Fibroblast of peridontal ligament (primary cell): ENCODE results near the gene HTRA1.

Source experiments
- DNase-seq: peaks from one replicate; pipeline ENCODE4 v3.0.0-alpha.2; 2010; ENCODE audit errors: extremely low read depth

The HTRA1 gene

DNA sequence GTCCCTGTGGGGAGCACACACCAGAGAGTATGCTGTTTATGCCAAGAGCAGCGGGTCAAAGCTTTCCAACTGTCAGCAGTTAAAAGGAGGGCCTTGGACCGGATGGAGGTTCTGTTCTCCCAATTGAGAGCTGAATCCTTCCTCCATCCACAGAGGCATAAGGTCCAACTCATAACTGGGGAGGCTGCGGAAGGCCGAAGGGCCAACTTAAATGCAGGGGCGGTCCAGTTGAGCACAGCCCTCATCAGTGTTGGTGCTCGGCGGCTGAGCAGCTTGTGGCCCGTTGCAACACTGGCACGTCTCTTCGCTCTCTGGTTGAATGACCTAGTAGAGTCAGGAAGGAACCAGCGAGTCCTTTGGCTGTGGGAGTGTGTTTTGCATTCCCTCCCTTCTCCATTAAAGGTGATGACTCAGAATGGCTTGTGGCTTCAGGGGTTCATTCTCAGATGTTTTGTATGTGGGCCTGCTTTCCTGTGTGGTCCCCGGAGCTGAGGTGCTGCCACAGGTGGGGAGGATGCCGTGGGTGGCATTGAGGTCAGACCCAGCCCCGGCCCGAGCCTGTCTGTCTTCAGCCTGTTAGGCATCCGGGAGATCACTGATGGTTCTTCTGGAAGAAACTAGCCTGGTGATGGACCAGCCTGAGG is 54.4 kb downstream of the HTRA1 start:
- no peak for DNase-seq

DNA sequence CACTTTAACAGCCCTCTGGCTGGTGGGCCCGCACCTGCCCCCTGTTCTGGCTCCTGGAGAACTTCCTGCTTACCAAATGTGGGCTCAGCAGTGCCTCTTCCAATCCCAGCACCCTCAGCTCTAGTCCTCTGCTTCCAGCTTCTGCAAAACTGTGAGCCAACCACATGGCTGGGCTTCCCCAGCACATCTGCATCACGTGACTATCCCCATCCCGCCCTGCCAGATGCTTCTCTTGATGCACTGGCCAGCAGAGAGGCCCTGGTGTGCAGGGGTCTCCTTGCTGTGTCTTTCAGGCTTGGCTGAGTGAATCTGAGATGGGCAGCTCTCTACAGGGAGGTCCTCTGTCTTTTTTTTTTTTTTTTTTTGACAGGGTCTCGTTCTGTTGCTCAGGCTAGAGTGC is 55.4 kb downstream of the HTRA1 start:
- no peak for DNase-seq

DNA sequence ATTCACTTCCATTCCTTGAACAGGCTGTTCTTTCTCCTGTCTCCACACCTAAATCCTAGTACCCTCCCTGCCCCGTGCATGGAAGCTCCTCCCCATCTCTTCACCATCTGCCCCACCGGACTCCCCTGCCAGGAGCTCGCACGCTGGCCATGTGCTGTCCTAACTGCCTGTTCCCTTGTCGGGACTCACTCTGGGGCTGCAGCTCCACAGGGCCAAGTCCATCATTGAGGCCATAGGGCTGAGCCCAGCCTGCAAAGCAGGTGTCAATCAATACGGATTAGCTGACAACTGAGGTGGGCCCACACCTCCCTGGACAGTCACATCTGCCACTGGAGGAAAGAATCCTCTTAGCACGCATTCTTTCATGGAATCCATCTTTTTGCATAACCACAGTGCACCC is 57.8 kb downstream of the HTRA1 start:
- DNase-seq, result no peak

DNA sequence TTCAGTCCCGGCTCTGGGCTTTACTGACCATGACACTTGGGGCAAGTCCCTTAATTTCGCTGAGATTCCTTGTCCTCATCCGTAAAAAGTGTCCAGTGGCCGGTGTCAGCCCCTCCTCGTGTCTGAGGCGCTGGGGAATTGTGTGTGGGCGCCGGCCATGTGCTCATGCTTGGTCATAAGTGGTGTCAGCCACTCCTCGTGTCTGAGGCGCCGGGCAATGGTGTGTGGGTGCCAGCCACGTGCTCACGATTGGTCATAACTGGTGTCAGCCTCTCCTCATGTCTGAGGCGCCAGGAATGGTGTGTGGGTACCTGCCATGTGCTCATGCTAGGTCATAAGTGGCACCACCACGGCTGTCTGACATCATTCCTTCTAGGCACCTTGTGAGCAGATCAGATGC is 58.5 kb downstream of the HTRA1 start:
- DNase-seq, result no peak

DNA sequence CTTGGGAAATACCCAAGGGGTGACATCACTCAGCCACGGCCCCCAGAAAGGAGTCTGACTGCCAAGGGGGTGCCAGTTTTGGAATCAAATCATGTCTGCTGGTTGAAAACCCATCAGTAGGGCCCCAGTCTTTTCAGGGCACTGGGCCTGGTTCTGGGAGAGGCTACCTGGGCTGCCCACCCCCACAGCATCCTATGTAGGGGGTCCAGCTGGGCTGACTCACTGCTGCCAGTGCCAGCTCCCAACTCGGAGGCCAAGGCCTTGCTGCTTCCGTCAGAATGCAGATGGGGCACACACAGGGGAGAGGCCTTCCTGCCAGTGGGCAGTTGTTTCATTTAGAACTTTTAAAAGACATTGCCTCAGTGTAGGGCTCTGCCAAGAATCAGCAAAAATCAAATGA is 59.7 kb downstream of the HTRA1 start:
- no peak for DNase-seq

DNA sequence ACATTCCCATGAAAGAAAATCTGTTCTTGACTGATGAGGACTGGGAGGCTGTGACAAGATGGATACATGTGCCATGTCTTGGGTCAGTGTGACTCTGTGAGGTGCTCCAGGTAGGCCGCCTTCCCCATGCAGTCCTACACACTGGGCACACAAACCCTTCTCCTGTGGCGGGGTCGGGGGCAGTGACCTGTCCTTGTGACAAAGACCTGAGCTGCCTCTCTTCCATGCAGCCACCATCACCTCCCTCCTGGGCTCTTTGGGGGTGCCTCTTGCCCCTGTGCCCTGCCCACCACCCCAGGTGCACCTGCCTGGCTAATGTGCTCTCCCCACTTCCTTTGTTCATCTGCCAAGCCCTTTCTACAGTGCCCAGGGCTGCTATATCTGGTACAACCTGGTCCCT is 63.5 kb downstream of the HTRA1 start:
- no peak for DNase-seq

DNA sequence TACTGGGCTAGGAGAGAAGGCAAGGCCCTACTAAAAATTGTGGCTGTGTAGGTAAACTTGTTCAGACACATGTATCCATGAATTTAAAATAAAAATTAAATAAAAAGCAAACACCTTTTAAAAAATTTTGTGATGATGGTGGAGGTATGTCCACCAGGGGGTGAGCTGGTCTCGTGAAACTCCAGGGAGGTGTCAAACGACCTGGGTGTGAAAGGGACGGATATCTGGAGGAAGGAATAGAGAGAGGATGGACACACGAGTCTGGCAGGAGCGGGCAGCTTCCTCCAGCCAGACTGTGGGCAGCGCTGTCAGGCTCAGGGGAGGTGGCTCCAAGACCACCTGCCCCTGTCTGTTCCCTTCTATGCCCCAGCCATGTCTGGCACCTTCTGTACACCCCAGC is 64.4 kb downstream of the HTRA1 start:
- DNase-seq, result no peak

DNA sequence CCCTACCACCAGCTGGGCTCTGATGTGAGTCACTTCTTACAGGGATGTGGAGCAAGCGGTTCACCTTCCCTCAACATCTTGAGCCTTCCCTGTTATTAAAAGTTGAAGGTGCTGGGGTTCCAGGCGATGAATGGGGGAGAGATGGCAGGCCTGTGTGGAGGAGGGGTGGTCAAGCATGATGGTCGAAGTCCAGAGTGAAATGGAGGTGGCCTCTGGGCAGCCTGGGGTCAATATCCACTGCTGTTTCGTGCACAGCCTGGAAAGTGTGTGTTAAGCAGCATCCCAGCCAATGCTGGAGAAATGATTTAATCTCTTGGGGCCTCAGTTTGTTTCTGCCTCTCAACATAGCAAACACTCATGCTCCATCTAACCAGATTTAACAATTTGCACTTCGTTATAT is 65.5 kb downstream of the HTRA1 start:
- no peak for DNase-seq

DNA sequence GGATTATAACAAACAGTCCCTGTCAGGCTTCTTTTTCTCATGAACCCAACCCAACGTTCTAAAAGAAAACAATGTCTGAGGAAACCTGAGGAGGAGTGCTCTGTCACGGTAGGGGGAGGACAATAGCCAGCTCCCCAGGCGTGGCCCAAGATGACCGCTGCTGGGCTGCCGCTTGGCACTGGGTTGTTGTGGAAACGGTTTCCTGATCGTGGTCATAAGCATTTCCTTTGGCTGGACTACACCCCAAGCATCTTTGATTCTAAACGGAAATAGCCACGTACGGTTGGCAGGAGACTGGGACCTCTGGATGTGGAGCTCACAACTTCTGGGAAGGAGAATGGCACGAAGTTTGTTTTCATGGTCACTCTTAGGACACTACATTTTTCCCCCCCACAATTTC is 68.8 kb downstream of the HTRA1 start:
- no peak for DNase-seq

DNA sequence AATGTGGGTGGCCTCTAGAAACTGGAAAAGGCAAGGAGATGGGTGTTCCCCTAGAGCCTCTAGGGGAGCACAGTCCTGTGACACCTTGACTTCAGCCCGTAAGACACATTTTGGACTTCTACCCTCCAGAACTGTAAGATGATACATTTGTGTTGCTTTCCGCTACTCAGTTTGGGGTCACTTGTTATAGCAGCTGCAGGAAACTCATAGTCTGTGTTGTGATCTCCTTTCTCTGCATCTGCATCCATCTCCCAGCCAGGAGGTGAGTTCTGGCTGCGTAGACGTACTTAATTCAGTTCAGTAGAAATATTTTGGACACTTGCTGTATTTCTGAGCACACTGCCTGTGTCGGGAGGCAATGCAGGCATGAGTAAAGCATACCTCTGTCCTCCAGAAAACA is 69.9 kb downstream of the HTRA1 start:
- DNase-seq, result no peak

DNA sequence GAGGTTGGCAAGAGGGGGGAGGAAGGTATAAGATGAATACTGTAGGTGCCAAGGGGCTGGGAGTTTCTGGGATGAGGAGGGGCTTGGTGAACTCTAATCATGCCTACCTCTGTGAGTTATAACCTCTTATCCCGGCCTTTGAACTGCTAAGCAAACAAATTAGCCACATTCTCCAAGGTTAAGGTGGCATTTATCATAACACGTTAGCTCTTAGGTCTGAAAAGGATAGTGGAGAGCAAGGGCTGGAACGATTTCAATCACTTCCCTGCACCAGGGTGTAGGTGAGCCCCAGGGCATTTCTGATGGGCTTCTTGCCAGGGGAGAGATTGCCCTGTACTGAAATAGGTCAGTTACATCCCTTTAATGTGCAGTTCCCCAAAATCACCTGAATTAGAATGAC is 70.6 kb downstream of the HTRA1 start:
- DNase-seq, result no peak

DNA sequence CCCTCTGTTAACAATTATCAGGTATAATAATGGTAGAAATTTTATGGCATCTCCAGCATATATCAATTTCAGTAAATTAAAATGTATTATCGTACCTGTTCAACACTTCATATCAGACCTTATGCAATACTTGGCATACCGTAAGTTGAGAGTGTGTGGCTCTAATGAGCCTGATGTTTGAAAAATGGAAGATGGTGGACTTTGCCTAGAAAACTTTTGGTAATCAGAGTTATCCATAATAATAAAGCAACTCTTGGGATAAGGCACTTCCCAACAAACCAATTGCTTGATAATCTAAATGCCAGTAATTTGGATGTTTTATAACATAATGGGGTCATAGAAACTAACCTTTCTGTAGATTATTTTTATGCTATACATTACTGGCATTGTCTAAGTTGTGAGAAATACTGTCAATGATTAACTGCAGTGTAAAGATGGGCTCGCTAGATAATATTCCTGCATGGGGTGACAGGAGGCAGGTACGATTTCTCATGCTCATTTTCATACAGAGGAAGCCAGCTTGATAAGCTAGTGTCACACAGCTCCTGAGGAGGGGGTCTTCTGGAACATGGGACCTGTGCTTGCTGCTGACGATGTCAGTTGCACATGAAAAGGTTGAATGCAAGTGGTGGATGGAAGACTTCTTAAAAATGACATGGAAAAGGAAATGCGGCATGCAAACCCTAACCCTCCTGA is 71.4 kb downstream of the HTRA1 start:
- no peak for DNase-seq

DNA sequence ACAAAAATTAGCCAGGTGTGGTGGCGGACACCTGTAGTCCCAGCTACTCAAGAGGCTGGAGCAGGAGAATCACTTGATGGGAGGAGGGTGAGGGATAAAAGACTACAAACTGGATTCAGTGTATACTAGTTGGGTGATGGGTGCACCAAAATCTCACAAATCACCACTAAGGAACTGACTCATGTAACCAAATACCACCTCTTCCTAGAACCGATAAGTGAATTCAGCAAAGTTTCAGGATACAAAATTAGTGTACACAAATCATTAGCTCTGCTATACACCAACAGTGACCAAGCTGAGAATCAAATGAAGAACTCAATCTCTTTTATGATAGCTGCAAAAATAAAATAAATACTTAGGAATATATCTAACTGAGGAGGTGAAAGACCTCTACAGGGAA is 76.2 kb downstream of the HTRA1 start:
- no peak for DNase-seq

DNA sequence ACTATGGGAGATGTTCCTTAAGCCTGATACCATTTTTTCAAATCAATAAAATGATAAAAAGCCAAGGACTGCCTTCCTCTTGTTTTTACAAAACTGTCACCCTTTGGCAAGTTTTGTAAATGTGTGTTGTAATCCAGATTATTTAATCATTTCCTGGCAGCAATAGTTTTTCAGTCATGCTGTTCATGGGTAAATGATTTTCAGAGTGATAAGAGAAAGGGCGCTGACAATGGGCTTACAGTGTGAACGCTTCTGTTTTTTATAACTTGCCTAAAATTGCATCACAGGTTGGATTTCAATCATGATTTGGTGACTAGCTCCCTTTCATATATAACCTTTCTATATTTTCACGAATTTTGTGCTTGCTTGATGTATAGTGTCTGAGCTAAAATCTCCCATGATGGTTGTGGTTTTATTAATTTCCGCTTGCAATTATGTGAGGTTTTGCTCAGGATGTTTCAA is 80.2 kb downstream of the HTRA1 start:
- no peak for DNase-seq

DNA sequence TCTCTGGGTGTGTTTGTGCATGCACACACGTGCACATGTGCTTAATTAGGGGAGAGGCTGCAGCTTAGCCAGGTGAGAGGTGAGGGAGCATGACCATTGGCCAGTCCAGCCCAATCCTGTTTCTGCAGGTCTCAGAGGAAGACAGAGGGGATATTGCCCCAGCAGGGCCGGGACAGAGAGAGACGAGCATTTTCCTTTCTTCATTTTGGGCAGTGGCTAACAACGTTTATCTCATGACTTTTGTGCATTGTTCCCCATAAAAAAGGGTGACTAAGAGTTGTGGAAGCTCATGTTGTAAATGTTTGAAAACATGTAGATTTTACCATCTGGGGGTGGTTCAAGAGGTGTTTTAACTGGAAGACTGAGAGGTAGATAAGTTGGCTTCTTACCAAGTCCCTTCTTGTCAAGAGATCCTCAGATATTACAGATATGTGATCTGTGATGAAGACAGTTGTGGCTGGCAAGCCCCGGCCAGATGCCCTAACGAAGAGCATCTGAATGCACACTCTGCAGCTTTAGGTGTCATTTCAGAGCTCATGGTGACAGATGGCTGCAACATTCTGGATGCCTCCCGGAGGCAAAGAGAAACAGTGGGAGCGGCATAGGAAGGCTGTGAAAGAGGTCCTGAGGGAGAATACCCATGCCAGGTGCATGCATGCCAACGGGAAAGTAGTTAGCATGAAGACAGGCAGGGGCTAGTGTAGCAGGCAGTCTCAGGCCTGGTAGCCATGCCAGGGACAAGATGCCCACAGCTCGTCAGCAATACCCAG is 82.5 kb downstream of the HTRA1 start:
- DNase-seq, result no peak

DNA sequence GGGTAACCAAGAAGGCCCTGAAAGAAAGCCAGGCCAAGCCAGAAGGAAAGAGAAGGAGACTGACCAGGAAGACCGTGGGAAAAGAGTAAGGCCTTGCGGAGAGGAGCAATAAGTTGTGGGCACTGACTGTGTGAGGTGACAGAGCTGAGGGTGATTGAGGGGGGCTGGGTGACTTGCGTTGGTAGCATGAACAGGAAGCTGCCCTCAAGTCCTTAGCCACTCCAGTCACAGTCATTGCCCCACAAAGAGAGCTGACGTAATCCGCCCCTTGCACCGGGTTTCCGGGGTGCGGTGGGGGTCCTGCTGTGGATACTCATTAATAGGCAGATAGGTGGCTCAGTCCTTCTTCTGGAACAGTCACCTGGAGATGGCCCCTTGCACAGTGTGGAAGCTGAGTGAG is 83.1 kb downstream of the HTRA1 start:
- DNase-seq, result no peak

DNA sequence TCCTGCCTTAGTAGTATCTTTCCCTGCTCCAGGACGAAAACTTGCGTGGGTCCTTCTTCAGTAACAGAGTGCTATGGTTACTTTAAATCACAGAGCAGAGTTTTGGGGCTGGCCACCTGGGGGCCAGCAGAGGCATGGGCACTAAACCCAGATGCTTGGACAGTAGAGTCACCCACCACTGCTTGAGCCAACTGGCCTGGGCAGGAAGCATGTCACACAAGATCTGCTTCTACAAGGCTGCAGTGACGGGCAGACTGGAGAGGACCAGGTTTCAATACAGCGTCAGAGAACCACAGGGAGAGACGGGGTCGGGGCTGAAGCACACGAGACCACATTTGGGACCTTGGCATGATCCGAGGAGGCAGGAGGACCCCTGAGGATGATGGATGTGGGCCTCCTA is 84.9 kb downstream of the HTRA1 start:
- no peak for DNase-seq

DNA sequence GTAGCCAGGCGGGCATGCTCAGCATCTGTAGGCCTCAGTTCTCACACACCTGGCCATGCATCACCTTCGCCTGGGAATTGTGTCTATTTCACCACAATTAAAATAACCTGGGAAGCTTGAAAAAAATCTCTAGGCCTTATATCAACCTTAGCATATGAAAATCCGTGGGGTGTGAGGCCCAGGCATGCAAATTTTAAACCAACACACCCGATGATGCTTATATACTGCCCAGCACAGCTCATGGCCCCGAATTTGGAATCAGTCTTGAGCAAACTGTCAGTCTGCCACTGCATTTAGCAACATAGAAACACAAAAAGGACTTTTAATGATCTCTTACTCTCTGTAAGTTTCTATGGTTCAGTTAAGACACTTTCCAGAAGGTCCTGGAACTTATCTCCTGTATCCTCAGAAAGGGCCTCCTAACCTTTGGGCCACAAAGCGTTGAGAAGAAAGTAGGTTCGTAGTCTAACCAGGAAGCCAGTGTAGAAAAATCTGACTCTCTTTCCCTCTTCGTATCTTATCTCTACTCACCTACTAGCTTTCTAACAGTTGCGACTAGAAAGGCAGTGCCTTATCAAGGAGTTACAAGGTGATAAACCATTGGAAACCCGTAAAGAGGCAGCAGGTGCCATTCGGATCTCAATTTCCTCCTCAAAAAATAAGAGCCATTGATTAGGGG is 87.2 kb downstream of the HTRA1 start:
- no peak for DNase-seq

DNA sequence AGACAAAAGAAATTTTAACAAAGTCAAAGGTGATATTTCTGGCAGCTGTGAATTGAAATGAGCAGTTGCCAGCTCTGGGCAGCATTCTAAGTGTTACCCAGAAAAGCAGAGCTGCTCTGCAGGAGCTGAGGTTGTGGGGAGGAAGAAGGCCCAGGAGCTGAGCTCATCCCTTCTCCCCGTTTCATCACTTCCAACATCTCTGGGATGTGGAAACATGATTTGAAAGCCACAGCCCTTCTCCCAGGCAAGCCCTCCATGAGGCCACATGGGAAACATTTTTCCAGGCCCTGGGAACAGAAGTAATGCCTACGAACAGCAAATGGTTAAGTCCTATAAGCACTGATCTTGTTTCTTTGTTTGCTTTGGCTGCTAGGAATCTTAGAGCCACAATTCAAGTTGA is 88.3 kb downstream of the HTRA1 start:
- peak; percentile 22 for DNase-seq

DNA sequence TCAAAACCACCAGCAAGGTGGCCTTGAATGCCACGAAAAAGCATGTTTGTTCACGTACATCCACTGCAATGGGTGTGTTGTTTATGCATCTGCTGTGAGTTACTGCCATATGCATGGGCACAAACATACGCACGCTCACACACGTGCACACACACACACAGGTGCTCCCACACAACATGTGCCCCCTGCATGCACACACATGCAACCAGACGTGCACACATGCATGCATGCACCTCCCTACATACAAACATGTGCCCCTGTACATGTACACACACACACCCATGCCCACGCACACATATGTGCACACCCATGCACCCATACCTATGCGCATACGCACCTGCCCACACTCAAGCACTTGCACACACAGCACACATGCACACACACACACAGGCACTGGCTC is 89.1 kb downstream of the HTRA1 start:
- no peak for DNase-seq

DNA sequence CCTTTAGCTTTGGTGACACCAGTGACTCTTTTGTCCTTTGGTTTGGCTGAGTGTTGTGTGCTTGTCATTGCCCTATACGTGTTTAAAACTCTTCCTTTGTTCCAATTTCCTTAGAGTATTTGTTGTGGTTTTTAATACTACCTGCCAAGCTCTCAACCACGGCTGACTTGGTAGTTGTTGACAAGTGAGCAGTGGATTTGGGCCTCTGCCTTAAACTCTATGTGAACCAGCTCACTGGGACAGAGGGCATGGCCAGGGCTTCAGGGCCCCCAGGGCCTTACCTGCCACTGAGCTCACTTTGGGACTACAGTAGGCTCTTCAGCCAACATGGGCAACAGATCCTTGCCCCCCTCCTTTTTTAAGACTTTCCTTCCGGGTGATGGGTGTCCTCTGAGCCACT is 89.6 kb downstream of the HTRA1 start:
- no peak for DNase-seq

DNA sequence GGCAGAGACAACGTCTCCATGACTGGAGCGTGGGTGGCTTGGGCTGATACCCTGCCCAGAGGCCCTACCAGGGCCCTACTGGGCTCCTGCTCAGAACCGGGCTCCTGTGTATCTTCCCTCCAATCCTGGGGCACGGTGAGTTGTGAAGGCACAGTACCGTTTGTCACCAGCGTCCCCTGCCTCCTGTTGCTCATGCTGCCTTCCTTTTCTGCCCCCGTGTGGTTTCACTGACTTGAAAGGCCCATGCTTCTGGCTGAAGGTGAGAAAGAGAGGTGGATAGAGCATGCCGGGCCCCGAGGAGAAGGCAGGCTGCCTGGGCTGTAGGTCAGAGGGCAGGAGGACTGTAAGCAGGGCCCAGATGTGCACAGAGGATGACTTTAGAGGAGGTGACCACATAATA is 90.1 kb downstream of the HTRA1 start:
- no peak for DNase-seq

DNA sequence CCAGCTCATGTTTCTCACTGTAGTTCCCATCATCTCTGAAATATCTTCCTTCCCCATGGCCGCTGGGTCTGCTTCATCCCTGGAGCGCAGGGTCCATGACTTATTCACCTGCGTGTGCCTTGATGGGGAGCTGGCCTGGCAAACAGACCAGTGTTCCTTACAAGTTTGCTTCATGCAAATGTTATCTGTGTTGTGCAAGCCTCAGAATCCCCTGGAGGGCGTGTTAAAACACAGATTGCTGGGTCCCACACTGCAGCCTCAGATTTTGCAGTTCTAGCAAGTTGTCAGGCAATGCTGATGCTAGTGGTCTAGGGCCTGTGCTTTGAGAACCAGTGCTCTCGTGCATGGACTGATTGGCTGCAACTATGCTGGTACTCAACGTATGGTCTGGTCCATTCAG is 92.0 kb downstream of the HTRA1 start:
- DNase-seq, result no peak
